Nephron (organoid): ENCODE data around the gene TLCD4.

Experiments used
- H3K27ac Mint-ChIP-seq, 3 experiments: 2 replicates each; pipeline ENCODE4 v1.8.0; 2020; ENCODE audit warnings: mixed read lengths in 3 of 3, mild to moderate bottlenecking in 2 of 3, moderate library complexity in 1 of 3
- H3K27me3 Mint-ChIP-seq: 2 replicates; pipeline ENCODE4 v1.8.0; 2021; ENCODE audit warnings: low read depth, mild to moderate bottlenecking, moderate library complexity, mixed read lengths
- H3K36me3 Mint-ChIP-seq: 2 replicates; pipeline ENCODE4 v1.8.0; 2020; ENCODE audit warnings: low read depth, mixed read lengths
- H3K4me1 Mint-ChIP-seq: 2 replicates; pipeline ENCODE4 v1.8.0; 2020; ENCODE audit warnings: mixed read lengths
- H3K4me3 Mint-ChIP-seq, 3 experiments: 2 replicates each; pipeline ENCODE4 v1.8.0; 2020; ENCODE audit warnings: mild to moderate bottlenecking in 3 of 3, mixed read lengths in 3 of 3, moderate library complexity in 2 of 3
- H3K9me3 Mint-ChIP-seq: 2 replicates; pipeline ENCODE4 v1.8.0; 2020; ENCODE audit warnings: mixed read lengths
- TF ChIP-seq, protein P1 (sequence below), 3 experiments: fragments of 200-600 bp; sonication (generic); IDR thresholded peaks; one replicate each; pipeline ENCODE4 v1.5.0; 2021; ENCODE audit warnings: antibody characterized with exemption in 3 of 3; ENCODE audit not compliant: unreplicated experiment in 3 of 3

Gene TLCD4

DNA sequence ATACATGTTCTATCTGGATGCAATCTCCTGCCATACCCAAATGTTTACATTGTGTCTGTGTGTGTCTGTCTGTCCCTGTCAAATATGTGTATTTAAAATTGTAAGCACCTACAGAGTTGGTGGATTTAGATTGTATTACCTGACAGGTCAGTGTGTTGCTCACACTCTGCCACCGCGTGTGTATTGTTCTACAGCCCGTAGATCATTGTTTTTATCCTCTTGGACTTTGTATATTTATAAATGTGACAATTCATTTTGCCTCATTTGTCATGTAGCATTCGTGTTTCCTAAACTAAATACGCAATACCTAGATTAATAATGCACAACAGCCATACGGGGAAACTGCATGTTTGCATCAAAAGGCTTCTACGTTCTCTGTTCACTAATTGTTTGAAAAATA, 45.0 kb upstream of the TLCD4 start:
- peak overlapping the region; percentile 92 to 97 (median 96) for H3K4me3 Mint-ChIP-seq
- H3K4me1 Mint-ChIP-seq: peaks cover 10% of the 10 kb centered on the region
- H3K27me3 Mint-ChIP-seq: no peaks in the 10 kb centered on the region
- TF ChIP-seq, protein P1, sequence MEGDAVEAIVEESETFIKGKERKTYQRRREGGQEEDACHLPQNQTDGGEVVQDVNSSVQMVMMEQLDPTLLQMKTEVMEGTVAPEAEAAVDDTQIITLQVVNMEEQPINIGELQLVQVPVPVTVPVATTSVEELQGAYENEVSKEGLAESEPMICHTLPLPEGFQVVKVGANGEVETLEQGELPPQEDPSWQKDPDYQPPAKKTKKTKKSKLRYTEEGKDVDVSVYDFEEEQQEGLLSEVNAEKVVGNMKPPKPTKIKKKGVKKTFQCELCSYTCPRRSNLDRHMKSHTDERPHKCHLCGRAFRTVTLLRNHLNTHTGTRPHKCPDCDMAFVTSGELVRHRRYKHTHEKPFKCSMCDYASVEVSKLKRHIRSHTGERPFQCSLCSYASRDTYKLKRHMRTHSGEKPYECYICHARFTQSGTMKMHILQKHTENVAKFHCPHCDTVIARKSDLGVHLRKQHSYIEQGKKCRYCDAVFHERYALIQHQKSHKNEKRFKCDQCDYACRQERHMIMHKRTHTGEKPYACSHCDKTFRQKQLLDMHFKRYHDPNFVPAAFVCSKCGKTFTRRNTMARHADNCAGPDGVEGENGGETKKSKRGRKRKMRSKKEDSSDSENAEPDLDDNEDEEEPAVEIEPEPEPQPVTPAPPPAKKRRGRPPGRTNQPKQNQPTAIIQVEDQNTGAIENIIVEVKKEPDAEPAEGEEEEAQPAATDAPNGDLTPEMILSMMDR (IDR thresholded peaks at IDR 0.05; ENCODE audit: unreplicated experiment in 3 of 3): no peak
- H3K36me3 Mint-ChIP-seq: no peaks in the 10 kb centered on the region
- peak overlapping the region; percentile 99 to 100 (median 99) for H3K27ac Mint-ChIP-seq
- no peaks in the 10 kb centered on the region for H3K9me3 Mint-ChIP-seq

DNA sequence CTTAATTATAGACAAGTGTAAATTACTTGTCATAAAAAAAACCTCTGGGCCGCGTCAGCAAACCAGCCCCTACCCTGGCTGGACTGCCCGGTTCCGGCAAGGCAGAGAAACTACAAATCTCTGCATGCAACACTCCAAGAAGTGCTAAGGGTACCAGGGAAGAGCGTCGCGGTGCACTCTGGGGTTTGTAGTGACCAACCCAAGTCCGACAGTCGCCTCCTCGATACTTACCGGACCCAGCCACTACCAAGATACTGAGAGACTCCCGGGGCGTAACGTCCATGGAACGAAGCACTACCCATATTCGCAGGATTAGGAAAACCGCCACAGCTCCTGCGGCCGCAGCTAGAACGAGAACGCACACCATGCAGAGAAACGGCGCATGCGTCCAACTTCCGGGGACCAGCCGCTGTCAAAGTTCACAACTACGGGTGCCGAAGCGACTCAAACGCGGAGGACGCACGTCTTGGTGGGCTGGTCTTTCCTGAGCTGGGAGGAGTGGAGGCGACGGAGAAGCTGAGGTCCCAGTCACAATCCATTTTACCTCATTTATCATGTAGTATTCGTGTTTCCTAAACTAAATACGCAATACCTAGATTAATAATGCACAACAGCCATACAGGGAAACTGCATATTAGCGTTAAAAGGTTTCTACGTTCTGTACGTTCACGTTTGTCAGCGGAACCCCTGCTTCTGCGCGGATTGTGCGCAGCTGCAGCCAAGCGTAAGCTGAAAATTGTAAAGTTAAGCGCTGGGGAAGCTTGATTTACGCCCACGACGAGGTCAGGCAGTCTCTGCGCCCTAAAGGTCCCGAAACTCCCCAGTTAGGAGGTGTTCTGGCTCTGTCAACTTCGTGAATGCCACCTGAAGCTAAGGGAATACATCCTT, 44.4 kb upstream of the TLCD4 start, which contains the start of gene ALG14:
Gene ALG14 (minus strand): TSS at position 420 of the 888 bp plus-strand sequence. CDS start 53 bp downstream, at position 367.
- H3K9me3 Mint-ChIP-seq: no peaks in the 10 kb centered on the region
- peak within 1 kb of the TSS; percentile 92 to 97 (median 96) for H3K4me3 Mint-ChIP-seq
- H3K4me1 Mint-ChIP-seq: peaks cover 10% of the 10 kb centered on the region
- no peaks in the 10 kb centered on the region for H3K27me3 Mint-ChIP-seq
- TF ChIP-seq, protein P1 (IDR thresholded peaks at IDR 0.05; ENCODE audit: unreplicated experiment in 3 of 3): no peak
- H3K27ac Mint-ChIP-seq: peak within 1 kb of the TSS; percentile 99 to 100 (median 99)
- no peaks in the 10 kb centered on the region for H3K36me3 Mint-ChIP-seq

DNA sequence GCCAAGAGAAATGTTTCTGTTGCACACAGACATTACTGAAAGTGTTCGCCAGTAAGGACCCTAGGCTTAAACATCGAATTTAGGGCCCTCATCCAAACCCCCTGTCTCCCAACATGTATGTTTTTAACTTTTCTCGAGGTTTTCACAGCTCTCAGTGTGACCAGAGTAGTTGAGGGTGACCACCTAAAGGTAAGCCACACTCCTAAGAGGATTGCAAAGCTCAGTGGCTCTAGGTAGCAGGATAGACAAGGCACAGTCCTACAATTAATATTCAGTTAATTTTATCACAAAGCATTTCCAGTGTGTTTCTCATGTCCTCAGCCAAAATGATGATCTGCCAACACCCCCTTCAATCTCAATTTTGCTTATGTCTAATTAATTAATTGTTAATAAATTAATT, 43.7 kb upstream of the TLCD4 start:
- no peaks in the 10 kb centered on the region for H3K9me3 Mint-ChIP-seq
- H3K36me3 Mint-ChIP-seq: no peaks in the 10 kb centered on the region
- H3K4me3 Mint-ChIP-seq: peak overlapping the region; percentile 92 to 97 (median 96)
- peak overlapping the region; percentile 99 to 100 (median 99) for H3K27ac Mint-ChIP-seq
- H3K27me3 Mint-ChIP-seq: no peaks in the 10 kb centered on the region
- TF ChIP-seq, protein P1 (IDR thresholded peaks at IDR 0.05; ENCODE audit: unreplicated experiment in 3 of 3): no peak
- H3K4me1 Mint-ChIP-seq: peaks cover 10% of the 10 kb centered on the region

DNA sequence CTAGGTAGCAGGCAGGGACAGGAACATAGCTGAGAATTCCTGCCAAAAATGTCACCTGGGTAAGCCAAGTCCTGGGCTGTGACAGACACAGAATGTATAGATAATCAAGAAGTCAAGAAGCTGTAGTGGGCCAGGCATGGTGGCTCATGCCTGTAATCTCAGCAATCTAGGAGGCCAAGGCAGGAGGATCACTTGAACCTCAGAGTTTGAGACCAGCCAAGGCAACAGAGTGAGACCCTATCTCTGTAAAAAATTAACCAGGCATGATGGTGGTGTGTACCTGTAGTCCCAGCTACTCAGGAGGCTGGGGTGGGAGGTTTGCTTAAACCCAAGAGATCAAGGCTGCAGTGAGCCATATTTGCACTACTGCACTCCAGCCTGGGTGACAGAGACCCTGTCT, 41.1 kb upstream of the TLCD4 start:
- no peaks in the 10 kb centered on the region for H3K36me3 Mint-ChIP-seq
- H3K9me3 Mint-ChIP-seq: no peaks in the 10 kb centered on the region
- TF ChIP-seq, protein P1 (IDR thresholded peaks at IDR 0.05; ENCODE audit: unreplicated experiment in 3 of 3): no peak
- no peak overlapping the region for H3K4me3 Mint-ChIP-seq
- H3K27ac Mint-ChIP-seq: no peak overlapping the region
- peaks cover 10% of the 10 kb centered on the region for H3K4me1 Mint-ChIP-seq
- H3K27me3 Mint-ChIP-seq: no peaks in the 10 kb centered on the region

DNA sequence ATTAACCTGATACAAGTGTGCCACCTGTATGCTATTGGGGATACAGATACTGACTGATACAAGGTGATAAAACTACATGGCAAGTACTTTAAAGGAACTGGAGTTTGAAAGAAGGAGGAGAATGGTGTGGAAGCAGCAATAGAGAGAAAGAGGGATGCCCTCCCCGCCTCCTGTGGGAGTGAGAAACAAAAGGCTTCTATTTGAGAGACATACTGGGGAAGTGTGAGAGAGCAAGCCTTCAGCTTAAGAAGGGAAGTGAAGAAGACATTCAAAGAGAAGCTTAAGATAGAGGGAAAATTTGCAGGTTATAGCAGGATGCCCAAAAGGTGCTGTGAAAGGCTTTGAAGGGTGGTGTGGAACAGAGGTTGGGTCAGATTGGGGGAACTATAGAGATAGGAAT, 36.7 kb upstream of the TLCD4 start:
- Mint-ChIP-seq H3K4me3 (no peak overlapping the region), H3K4me1 (no peaks in the 10 kb centered on the region), H3K36me3 (no peaks in the 10 kb centered on the region), H3K27ac (no peak overlapping the region), H3K9me3 (no peaks in the 10 kb centered on the region), H3K27me3 (no peaks in the 10 kb centered on the region)
- TF ChIP-seq, protein P1 (IDR thresholded peaks at IDR 0.05; ENCODE audit: unreplicated experiment in 3 of 3): no peak
